Ishikawa (cell line): Measurements from ENCODE around the gene DNAJB4.

Experiments
- EGR1 ChIP-seq: IDR thresholded peaks from 2 replicates; pipeline ENCODE4 v1.6.1; 2012
- EP300 ChIP-seq: IDR thresholded peaks from 2 replicates; pipeline ENCODE4 v1.6.1; 2012; ENCODE audit warnings: borderline replicate concordance
- FOXM1 ChIP-seq: IDR thresholded peaks from 2 replicates; pipeline ENCODE4 v1.6.1; 2012; ENCODE audit warnings: low read depth, borderline replicate concordance
- RAD21 ChIP-seq: IDR thresholded peaks from 2 replicates; pipeline ENCODE4 v1.6.1; 2012; ENCODE audit warnings: low read depth
- TAF1 ChIP-seq: IDR thresholded peaks from 2 replicates; pipeline ENCODE4 v1.6.1; 2012; ENCODE audit warnings: low read depth, mild to moderate bottlenecking
- YY1 ChIP-seq: IDR thresholded peaks from 2 replicates; pipeline ENCODE4 v1.6.1; 2012; ENCODE audit warnings: low read depth
- ZBTB7A ChIP-seq: IDR thresholded peaks from 2 replicates; pipeline ENCODE4 v1.6.1; 2012; ENCODE audit warnings: low read depth
- TF ChIP-seq, protein P1 (sequence below): IDR thresholded peaks from 2 replicates; pipeline ENCODE4 v1.6.1; 2012
- TF ChIP-seq, protein P2 (sequence below): IDR thresholded peaks from 2 replicates; pipeline ENCODE4 v1.6.1; 2012
- TF ChIP-seq, protein P3 (sequence below): IDR thresholded peaks from 2 replicates; pipeline ENCODE4 v1.6.1; 2012; ENCODE audit warnings: low read depth, mild to moderate bottlenecking

DNA sequence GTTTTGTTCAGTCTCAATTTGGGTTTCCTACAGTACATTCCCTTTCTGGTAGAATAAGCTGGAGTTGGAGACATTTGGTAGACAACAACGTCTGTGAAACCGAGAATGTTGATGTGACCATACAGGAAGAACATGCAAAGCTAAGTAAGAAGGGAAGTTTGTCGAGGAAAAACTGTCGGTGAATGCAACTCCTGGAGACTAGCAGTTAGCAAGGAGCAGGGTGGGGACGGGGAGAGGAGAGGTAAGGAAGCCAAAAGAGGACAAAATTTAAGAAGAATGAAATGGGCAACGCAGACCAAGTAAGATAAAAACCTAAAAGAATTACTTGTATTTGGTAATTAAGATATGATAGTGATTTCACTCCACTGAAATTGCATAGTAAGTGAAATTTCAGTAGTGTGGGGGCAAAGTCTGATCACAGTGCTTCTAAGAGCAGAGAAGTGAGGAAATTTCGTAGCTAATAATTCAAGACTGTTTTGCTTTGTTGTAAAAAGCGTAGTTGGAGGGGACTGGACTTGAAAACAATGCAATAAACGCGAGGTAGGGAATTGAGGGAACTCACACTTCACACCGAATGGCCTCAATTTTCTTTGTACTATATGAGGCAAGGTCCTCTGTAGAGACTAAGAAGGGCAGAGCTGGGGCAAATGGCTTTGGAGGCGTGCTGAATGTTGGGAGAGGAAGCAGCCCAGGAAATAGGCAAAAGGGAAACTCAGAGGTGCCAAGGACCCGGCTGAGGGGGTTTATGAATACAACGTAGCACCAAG is 40.2 kb downstream of the DNAJB4 start:
- TF ChIP-seq, protein P1, sequence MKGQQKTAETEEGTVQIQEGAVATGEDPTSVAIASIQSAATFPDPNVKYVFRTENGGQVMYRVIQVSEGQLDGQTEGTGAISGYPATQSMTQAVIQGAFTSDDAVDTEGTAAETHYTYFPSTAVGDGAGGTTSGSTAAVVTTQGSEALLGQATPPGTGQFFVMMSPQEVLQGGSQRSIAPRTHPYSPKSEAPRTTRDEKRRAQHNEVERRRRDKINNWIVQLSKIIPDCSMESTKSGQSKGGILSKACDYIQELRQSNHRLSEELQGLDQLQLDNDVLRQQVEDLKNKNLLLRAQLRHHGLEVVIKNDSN = no peak
- TF ChIP-seq, protein P2, sequence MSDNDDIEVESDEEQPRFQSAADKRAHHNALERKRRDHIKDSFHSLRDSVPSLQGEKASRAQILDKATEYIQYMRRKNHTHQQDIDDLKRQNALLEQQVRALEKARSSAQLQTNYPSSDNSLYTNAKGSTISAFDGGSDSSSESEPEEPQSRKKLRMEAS = no peak
- TF ChIP-seq EGR1 (no peak), ZBTB7A (no peak), YY1 (no peak), EP300 (no peak), RAD21 (no peak), TAF1 (no peak), FOXM1 (no peak)
- TF ChIP-seq, protein P3, sequence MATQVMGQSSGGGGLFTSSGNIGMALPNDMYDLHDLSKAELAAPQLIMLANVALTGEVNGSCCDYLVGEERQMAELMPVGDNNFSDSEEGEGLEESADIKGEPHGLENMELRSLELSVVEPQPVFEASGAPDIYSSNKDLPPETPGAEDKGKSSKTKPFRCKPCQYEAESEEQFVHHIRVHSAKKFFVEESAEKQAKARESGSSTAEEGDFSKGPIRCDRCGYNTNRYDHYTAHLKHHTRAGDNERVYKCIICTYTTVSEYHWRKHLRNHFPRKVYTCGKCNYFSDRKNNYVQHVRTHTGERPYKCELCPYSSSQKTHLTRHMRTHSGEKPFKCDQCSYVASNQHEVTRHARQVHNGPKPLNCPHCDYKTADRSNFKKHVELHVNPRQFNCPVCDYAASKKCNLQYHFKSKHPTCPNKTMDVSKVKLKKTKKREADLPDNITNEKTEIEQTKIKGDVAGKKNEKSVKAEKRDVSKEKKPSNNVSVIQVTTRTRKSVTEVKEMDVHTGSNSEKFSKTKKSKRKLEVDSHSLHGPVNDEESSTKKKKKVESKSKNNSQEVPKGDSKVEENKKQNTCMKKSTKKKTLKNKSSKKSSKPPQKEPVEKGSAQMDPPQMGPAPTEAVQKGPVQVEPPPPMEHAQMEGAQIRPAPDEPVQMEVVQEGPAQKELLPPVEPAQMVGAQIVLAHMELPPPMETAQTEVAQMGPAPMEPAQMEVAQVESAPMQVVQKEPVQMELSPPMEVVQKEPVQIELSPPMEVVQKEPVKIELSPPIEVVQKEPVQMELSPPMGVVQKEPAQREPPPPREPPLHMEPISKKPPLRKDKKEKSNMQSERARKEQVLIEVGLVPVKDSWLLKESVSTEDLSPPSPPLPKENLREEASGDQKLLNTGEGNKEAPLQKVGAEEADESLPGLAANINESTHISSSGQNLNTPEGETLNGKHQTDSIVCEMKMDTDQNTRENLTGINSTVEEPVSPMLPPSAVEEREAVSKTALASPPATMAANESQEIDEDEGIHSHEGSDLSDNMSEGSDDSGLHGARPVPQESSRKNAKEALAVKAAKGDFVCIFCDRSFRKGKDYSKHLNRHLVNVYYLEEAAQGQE = no peak
